Esophagus squamous epithelium (tissue), 4 donors: Measurements from ENCODE around the gene TRAP1.

Source experiments
- CTCF ChIP-seq, 6 experiments: fragments of 450-650 bp in 4 of 6; fragments of 200-600 bp in 2 of 6; sonication (generic) in 2 of 6; IDR thresholded peaks; one replicate each; pipeline ENCODE4 v1.5.1; 2016 to 2019; ENCODE audit warnings: antibody characterized with exemption in 6 of 6, mild to moderate bottlenecking in 4 of 6, moderate library complexity in 4 of 6
- POLR2A ChIP-seq, 4 donors: fragments of 450-650 bp; IDR thresholded peaks; one replicate each; pipeline ENCODE4 v1.6.1; 2017; ENCODE audit warnings: antibody characterized with exemption in 4 of 4, mild to moderate bottlenecking in 4 of 4, moderate library complexity in 3 of 4

GRCh38 chr16:3752984-3753383 is 35.7 kb upstream of the TRAP1 start:
- TF ChIP-seq POLR2A (IDR thresholded peaks at IDR 0.05) (no peak), CTCF (IDR thresholded peaks at IDR 0.05) (no peak)
